Left renal pelvis (tissue), 4 donors: ENCODE data around the gene GABRR2. TPM values are rescaled to one million over a fixed set of nuclear protein-coding genes. Genes with fewer than 3 reads are reported as not detected.
"Not testable (repeated sequence)": the region's sequence is repeated elsewhere in the genome, so short reads cannot be mapped to it uniquely, and the experiment has no call there.

ENCODE experiments used
- DNase-seq, 4 donors: peaks; one replicate each; pipeline ENCODE4 v3.0.0-alpha.2; 2013; ENCODE audit warnings: low read depth in 4 of 4, low spot score in 3 of 4
- polyA plus RNA-seq, 4 donors: library from polyadenylated mRNA; unstranded; fragments of 120-200 nt; gene quantifications; one replicate each; pipeline ENCODE4 v1.2.1, GENCODE V29; 2013; ENCODE audit not compliant: insufficient read length in 4 of 4

The GABRR2 gene
- polyA plus RNA-seq, 4 donors, result 0.79 to 2.6 (median 1.0) TPM

GRCh38 chr6:89264296-89264695, 50.8 kb downstream of the GABRR2 start:
- DNase-seq, result no peak

DNA sequence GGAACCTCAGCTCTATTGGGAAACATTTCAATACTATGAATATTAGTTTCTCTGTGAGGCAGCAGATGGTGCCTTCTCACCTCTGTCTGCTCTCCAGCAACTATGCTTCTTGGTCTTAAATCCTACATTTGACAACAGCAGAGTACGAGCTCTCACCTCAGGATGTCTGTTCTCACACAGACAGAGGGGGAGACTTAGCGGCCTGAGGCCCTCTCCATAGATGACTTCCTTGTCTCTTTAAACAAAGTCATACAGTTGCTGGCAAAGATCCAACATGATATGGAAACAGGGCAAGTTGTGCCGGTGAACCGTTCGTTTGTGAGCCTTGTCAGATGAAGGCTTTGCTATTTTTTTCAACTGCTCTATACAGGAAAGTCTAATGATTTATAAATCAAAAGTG, 54.3 kb downstream of the GABRR2 start:
- DNase-seq, result no peak

- DNase-seq, result no peak
These were observed 54.8 kb downstream of the GABRR2 start for GRCh38 chr6:89260310-89260709.

DNA sequence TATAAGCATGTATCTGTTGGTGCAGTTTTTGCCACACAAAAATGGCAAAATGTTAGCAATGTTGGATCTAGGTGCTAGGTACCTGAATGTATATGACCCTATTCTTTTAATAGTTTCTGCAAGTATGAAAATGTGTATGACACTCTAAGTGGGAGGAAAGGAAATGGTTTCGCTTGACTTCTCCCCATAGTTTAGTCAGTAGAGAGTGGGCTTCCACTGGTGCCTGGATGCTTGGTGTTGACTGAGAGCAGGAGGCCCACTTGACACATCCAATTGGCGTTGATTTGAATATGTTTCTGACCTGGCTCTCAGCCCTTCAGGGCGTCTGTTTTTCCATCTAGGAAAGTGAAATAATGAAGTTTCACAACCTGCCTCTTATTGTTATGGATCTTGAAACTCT, 56.2 kb downstream of the GABRR2 start:
- no peak for DNase-seq

GRCh38 chr6:89257781-89258180, 57.3 kb downstream of the GABRR2 start:
- DNase-seq, result no peak

DNA sequence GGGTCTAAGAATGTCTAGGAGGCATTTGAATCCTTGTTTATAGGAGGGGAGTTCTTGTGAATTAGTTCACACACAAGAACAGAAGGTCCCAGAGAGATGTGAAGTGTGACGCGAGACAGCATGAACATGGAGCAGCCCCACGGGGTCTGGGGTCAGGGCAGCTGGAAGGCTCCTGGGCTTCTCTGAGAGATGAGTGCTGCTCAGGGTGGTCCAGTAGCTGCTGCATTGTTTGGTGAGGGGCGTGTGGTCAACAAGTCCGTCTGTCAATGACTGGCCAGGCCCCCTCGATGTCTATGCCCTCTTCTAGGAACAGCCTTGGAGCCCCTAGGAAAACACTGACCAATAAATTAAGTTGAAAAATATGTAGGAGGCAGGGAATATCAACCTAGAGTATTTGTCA, 57.8 kb downstream of the GABRR2 start:
- no peak for DNase-seq

DNA sequence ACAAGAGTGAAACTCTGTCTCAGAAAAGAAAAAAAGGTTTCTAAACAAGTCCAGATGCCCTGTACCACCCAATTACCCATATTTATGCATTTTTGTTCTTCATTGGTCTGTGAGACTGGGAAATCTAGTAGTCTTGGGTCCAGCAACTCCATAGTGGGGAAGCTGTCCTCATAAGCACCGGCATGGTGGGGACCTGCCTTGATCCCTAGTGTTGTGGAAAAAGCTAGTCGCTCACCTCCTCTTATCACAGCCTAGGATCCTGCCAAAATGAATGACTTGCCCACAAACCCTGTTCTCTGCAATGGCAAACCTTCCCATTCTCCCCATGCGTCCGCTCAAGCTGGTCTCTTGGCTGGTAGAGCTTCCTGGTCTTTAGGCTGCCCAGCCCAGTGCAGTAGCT, 59.7 kb downstream of the GABRR2 start:
- DNase-seq, result no peak

DNA sequence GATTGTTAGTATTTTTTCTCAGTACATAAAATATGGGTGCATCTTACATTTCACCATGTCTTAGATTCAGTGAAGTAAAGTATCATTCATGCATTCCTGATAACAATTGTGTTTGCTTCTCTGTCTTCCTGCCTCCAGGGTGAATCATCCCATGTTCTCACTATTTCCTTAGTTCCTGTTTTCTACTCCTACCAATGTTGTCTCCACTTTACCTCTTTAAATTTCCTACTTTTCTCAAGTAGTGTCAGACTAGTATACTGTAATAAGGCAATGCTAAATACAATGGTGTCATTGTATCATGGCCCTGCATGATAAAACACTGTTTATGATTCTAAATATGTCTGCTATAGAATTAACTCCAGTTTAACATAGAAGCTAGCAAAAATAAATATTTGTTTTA, 60.5 kb downstream of the GABRR2 start:
- DNase-seq, result no peak

- no peak for DNase-seq
These were observed 62.2 kb downstream of the GABRR2 start for GRCh38 chr6:89252907-89253306.

GRCh38 chr6:89251976-89252375, 63.1 kb downstream of the GABRR2 start:
- DNase-seq, result no peak

GRCh38 chr6:89251170-89251569, 63.9 kb downstream of the GABRR2 start:
- no peak for DNase-seq

- no peak for DNase-seq
These were observed 64.9 kb downstream of the GABRR2 start for GRCh38 chr6:89250239-89250638.

- no peak for DNase-seq
These were observed 70.7 kb downstream of the GABRR2 start for GRCh38 chr6:89244241-89244985.

GRCh38 chr6:89243331-89243629, 71.8 kb downstream of the GABRR2 start:
- no peak for DNase-seq

- DNase-seq, result peak in 3 of 4 donors; percentile 24 to 39 (median 29)
These were observed 72.3 kb downstream of the GABRR2 start for GRCh38 chr6:89242574-89243330.

DNA sequence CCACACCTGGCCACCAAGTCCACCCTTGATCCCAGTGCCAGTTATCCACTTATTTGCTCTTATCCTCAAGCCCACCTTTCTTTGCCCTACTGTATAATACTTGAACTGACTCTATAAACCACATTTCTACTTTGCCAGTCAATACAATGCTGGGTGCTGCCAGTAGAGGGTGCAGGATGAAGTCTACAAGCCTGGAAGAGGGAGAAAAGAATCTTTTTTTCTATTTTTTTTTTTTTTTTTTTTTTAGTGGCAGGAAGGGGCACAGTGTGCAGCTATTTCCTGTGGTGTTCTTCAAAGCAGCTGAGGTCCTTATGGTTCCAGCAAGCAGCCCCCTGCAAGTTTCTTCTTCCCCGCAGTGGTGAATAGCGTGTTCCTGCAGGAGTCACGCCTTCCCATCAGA, 75.8 kb downstream of the GABRR2 start:
- DNase-seq, result no peak

DNA sequence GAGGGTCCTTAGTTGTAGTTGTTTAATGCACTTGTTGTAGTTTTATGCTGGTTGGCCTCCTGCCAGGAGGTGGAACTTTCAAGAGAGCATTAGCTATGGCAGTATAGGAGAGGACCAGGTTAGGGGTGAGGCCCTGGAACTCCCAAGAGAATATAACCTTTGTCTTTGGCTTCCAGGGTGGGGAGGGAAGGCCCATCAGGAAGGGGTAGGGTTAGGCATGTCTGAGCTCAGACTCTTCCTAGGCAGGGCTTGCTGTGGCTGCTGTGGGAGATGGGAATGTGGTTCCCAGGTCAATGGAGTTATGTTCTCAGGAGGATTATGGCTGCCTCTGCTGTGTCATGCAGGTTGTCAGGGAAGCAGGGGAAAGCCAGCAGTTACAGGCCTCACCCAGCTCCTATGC, 77.9 kb downstream of the GABRR2 start:
- DNase-seq, result no peak

GRCh38 chr6:89233605-89234004, 81.5 kb downstream of the GABRR2 start:
- DNase-seq, result not testable (repeated sequence)

DNA sequence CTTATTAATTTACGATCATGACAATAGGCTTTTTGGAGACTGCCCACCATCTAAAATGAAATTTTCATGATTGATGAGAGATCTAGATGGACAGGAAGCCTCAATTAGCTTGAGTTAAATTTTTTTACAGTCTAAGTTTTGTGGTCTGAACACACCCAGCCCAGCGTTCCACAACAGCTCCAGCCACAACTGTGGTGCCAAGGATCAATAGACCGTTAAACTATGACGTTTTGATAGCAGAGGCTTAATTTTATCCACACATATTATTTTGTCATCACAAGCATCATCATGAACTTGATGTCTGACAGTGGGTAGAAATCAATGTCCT, 92.4 kb downstream of the GABRR2 start:
- DNase-seq, result no peak

DNA sequence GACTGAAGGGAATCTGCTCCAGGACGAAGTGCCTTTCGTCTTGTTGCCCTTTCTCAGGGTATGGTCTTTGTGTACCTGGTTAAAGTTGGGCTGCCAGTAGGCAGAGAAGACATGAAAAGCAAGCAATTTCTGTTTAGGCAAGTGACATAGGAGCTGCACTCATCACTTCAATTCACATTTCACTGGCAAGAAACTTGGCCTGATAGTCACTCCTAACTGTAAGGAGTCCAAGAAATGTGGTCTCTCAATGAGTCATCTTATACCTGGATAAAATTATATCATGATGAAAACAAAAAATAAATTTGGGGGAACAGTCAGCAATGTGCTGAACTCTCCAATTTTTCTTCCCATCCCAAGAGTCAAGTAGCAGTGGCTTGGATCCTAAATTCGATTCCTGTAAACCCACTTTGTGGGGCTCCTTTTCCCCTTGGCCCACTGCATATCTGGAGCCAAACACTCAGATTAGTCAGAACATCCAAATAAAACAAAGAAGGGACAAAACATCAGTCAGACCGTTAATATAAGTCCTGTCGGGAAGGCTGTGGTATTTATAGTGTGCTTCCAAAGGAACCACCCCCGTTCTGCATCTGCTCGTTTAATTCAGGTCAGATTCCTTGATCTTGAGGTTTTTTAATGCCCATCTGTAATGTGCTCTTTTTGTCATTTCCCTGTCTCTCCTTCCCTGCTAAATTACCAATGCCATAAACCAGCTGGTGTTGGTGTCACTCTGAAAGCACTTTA, 93.0 kb downstream of the GABRR2 start:
- DNase-seq, result no peak

DNA sequence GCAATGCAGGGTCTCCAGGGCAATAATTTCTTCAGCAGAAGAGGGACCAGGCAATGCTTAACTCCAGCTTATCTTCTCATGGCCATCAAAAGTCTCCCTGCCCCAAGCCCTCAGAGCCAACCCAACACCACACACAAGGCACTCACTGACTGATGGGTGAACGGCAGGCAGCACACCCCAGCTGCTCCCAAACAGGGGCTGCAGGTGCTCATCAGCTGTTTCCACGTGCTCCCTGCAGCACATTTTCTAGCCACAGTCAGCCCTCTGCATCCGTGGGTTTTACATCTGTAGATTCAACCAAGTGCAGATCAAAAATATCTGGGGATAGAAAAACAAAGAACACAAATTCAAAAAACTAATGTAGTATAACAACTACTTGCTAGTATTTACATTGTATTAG, 94.0 kb downstream of the GABRR2 start:
- no peak for DNase-seq
